Measurements from ENCODE around the gene TRIM69. TPM values are rescaled to one million over a fixed set of nuclear protein-coding genes. Genes with fewer than 3 reads are reported as not detected.

The TRIM69 gene
- total and polyA plus RNA-seq, 2 donors (not counting 1 experiment from before 2014, with no cell fraction given), result 12.9 to 30.8 TPM

DNA sequence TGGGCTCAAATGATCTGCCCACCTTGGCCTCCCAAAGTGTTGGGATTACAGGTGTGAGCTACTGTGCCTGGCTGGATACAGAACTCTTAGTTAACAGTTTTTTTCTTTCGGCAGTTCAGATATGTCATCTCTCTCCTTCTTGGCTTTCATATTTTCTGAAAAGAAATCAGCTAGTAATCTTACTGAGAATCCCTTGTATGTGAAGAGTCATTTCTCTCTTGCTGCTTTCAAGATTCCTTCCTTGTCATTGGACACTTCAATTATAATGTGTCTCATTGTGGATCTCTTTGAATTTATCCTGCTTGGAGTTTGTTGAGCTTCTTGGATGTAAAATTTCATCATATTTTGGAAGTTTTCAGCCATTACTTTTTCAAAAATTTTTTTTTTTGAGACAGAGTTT, 17.0 kb downstream of the TRIM69 start:
- POLR2A ChIA-PET, result no interaction called here
- H3K4me3 Mint-ChIP-seq, result no peak overlapping the region
- intact Hi-C loops (cut with micrococcal nuclease), result no loop called here
- Histone ChIP-seq H4K20me1 (ENCODE audit: control insufficient read depth, insufficient read depth, low read length, poor library complexity, severe bottlenecking) (no peaks in the 10 kb centered on the region), H3K36me3 (replicated peaks in 1 of 2; ENCODE audit: control extremely low read depth in 1 of 2, control insufficient read depth in 1 of 2, extremely low read depth in 1 of 2, insufficient read depth in 2 of 2, low read length in 1 of 2) (no peaks in the 10 kb centered on the region), H3K9ac (ENCODE audit: low read length) (no peak overlapping the region), H3K79me2 (ENCODE audit: control insufficient read depth, insufficient read depth, low read length) (no peaks in the 10 kb centered on the region), H3K4me3 (ENCODE audit: control extremely low read depth in 1 of 5, extremely low read depth in 1 of 5, insufficient read depth in 1 of 5, low read depth in 2 of 5, low read length in 4 of 5) (no peak overlapping the region), H3K27ac (ENCODE audit: low read length in 2 of 2) (no peak overlapping the region), H3K4me1 (ENCODE audit: control insufficient read depth in 2 of 2, insufficient read depth in 2 of 2, low read length in 2 of 2) (no peaks in the 10 kb centered on the region), H3K27me3 (replicated peaks in 1 of 4; ENCODE audit: control extremely low read depth in 1 of 4, control insufficient read depth in 3 of 4, insufficient read depth in 4 of 4, low read length in 3 of 4) (no peaks in the 10 kb centered on the region), H3K9me3 (ENCODE audit: control extremely low read depth in 1 of 3, control insufficient read depth in 2 of 3, insufficient read depth in 1 of 3, low read length in 2 of 3) (peaks cover 3 to 16% (median 14%) of the 10 kb centered on the region in 3 donors), H2AFZ (ENCODE audit: insufficient read depth, low read depth, low read length, poor library complexity, severe bottlenecking) (no peak overlapping the region), H3K4me2 (replicated peaks; ENCODE audit: low read depth, low read length, poor library complexity, severe bottlenecking) (no peak overlapping the region)
- DNase-seq (no peak), ATAC-seq (ENCODE audit: low read depth) (no peak)
- H3K9me3 Mint-ChIP-seq (ENCODE audit: insufficient read depth), result peaks cover 4% of the 10 kb centered on the region
- no peaks in the 10 kb centered on the region for H3K27me3 Mint-ChIP-seq
- CTCF ChIA-PET, result interaction anchor here (0.7 to 1.9 kb wide), 3 partner anchors 15 to 760 kb away, joined by 3 to 6 read pairs (median 4); no protein-coding TSS in a partner anchor
- no CpG with 5 or more reads among the region's 1 CpG for WGBS (ENCODE audit: insufficient coverage)
- TF ChIP-seq, protein P1, sequence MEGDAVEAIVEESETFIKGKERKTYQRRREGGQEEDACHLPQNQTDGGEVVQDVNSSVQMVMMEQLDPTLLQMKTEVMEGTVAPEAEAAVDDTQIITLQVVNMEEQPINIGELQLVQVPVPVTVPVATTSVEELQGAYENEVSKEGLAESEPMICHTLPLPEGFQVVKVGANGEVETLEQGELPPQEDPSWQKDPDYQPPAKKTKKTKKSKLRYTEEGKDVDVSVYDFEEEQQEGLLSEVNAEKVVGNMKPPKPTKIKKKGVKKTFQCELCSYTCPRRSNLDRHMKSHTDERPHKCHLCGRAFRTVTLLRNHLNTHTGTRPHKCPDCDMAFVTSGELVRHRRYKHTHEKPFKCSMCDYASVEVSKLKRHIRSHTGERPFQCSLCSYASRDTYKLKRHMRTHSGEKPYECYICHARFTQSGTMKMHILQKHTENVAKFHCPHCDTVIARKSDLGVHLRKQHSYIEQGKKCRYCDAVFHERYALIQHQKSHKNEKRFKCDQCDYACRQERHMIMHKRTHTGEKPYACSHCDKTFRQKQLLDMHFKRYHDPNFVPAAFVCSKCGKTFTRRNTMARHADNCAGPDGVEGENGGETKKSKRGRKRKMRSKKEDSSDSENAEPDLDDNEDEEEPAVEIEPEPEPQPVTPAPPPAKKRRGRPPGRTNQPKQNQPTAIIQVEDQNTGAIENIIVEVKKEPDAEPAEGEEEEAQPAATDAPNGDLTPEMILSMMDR (IDR thresholded peaks at IDR 0.05), result no peak
- TF ChIP-seq EZH2 (IDR thresholded peaks at IDR 0.05; ENCODE audit: borderline replicate concordance, insufficient read depth, low read depth, low read length, poor library complexity, severe bottlenecking), result no peak
- H3K4me1 Mint-ChIP-seq, result no peaks in the 10 kb centered on the region
- no peak overlapping the region for H3K27ac Mint-ChIP-seq

DNA sequence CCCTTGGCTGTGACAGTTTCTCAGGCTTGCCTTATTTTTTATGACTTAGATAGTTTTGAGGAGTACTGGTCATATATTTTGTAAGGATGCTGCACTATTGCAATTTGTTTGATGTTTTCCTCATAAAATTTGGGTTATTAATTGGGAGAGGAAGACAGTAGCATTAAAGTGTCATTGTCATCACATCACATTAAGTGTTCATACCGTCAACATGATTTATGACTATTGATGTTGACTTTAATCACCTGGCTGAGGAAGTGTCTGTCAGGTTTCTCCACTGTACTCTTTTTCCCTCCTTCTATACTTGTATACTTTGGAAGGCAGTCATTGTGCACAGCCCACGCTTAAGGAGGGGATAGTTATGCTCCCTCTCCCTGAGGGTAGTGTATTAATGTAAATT, 26.9 kb downstream of the TRIM69 start:
- Mint-ChIP-seq H3K27ac (no peak overlapping the region), H3K9me3 (ENCODE audit: insufficient read depth) (no peaks in the 10 kb centered on the region), H3K4me3 (no peak overlapping the region), H3K27me3 (no peaks in the 10 kb centered on the region), H3K4me1 (no peaks in the 10 kb centered on the region)
- H3K4me3 ChIP-seq (ENCODE audit: control extremely low read depth in 1 of 5, extremely low read depth in 1 of 5, insufficient read depth in 1 of 5, low read depth in 2 of 5, low read length in 4 of 5), result no peak overlapping the region
- DNase-seq (no peak), ATAC-seq (ENCODE audit: low read depth) (no peak)
- H3K36me3 ChIP-seq (replicated peaks in 1 of 2; ENCODE audit: control extremely low read depth in 1 of 2, control insufficient read depth in 1 of 2, extremely low read depth in 1 of 2, insufficient read depth in 2 of 2, low read length in 1 of 2), result no peaks in the 10 kb centered on the region
- no peak for TF ChIP-seq EZH2 (IDR thresholded peaks at IDR 0.05; ENCODE audit: borderline replicate concordance, insufficient read depth, low read depth, low read length, poor library complexity, severe bottlenecking)
- H3K27me3 ChIP-seq (replicated peaks in 1 of 4; ENCODE audit: control extremely low read depth in 1 of 4, control insufficient read depth in 3 of 4, insufficient read depth in 4 of 4, low read length in 3 of 4), result no peaks in the 10 kb centered on the region
- H3K9me3 ChIP-seq (ENCODE audit: control extremely low read depth in 1 of 3, control insufficient read depth in 2 of 3, insufficient read depth in 1 of 3, low read length in 2 of 3), result no peaks in the 10 kb centered on the region
- intact Hi-C loops (cut with micrococcal nuclease), result no loop called here
- no peak overlapping the region for H2AFZ ChIP-seq (ENCODE audit: insufficient read depth, low read depth, low read length, poor library complexity, severe bottlenecking)
- H4K20me1 ChIP-seq (ENCODE audit: control insufficient read depth, insufficient read depth, low read length, poor library complexity, severe bottlenecking), result no peaks in the 10 kb centered on the region
- H3K9ac ChIP-seq (ENCODE audit: low read length), result no peak overlapping the region
- ChIA-PET POLR2A (no interaction called here), CTCF (no interaction called here)
- no peak overlapping the region for H3K4me2 ChIP-seq (replicated peaks; ENCODE audit: low read depth, low read length, poor library complexity, severe bottlenecking)
- 100% methylated on average over 1 of the region's 2 CpGs for WGBS (ENCODE audit: insufficient coverage)
- no peaks in the 10 kb centered on the region for H3K4me1 ChIP-seq (ENCODE audit: control insufficient read depth in 2 of 2, insufficient read depth in 2 of 2, low read length in 2 of 2)
- no peaks in the 10 kb centered on the region for H3K79me2 ChIP-seq (ENCODE audit: control insufficient read depth, insufficient read depth, low read length)
- H3K27ac ChIP-seq (ENCODE audit: low read length in 2 of 2), result no peak overlapping the region
